ENCODE results near the gene DOCK8.

- TF ChIP-seq EZH2 (IDR thresholded peaks at IDR 0.05; ENCODE audit: borderline replicate concordance, low read length), result no peak
- no peak for TF ChIP-seq CTCF (IDR thresholded peaks at IDR 0.05; ENCODE audit: low read length)
These were observed 156.7 kb downstream of the DOCK8 start for GRCh38 chr9:371349-371748.

Data from OCI-LY1 (cell line).